Measurements from ENCODE around the gene SHC4. TPM values are rescaled to one million over a fixed set of nuclear protein-coding genes. Genes with fewer than 3 reads are reported as not detected.

SHC4 gene
- polyA plus RNA-seq, 1 of the 3 experiments (the other 2 are of a cell fraction), result 1.6 TPM

- Histone ChIP-seq H2AFZ (ENCODE audit: low read depth) (no peak overlapping the region), H3K27ac (ENCODE audit: low read depth in 2 of 2, low read length in 1 of 2) (no peak overlapping the region), H3K27me3 (ENCODE audit: insufficient read depth) (no peaks in the 10 kb centered on the region), H3K4me2 (no peak overlapping the region), H3K9me2 (no peaks in the 10 kb centered on the region), H3K79me2 (ENCODE audit: insufficient read depth) (no peaks in the 10 kb centered on the region), H4K20me1 (ENCODE audit: insufficient read depth) (no peaks in the 10 kb centered on the region), H3K4me1 (ENCODE audit: control insufficient read depth in 1 of 2, insufficient read depth in 2 of 2, low read depth in 1 of 2, low read length in 1 of 2) (no peaks in the 10 kb centered on the region; a peak in 1 of 4 replicates), H3K9ac (no peak overlapping the region), H3K36me3 (replicated peaks in 1 of 2; ENCODE audit: control insufficient read depth in 1 of 2, insufficient read depth in 2 of 2, low read length in 1 of 2) (no peaks in the 10 kb centered on the region), H3F3A (replicated peaks; ENCODE audit: insufficient read depth) (no peaks in the 10 kb centered on the region), H3K4me3 (ENCODE audit: low read depth in 2 of 2, low read length in 1 of 2) (no peak overlapping the region), H3K9me3 (no peaks in the 10 kb centered on the region)
- ChIA-PET POLR2A (no interaction called here), CTCF (interaction anchor here (1.3 kb wide), 1 partner anchor 42 kb away, joined by 5 read pairs; no protein-coding TSS in a partner anchor)
- TF ChIP-seq POLR2AphosphoS5 (IDR thresholded peaks at IDR 0.05; ENCODE audit: low read depth, low read length), result no peak
- TF ChIP-seq SMC3 (IDR thresholded peaks at IDR 0.05; ENCODE audit: low read depth, low read length), result no peak
- TF ChIP-seq NFIC (IDR thresholded peaks at IDR 0.05; ENCODE audit: borderline replicate concordance), result no peak
- TF ChIP-seq TEAD4 (IDR thresholded peaks at IDR 0.05; ENCODE audit: borderline replicate concordance, insufficient read depth), result no peak
- no peak for TF ChIP-seq TCF12 (IDR thresholded peaks at IDR 0.05)
- no peak for TF ChIP-seq USF2 (IDR thresholded peaks at IDR 0.05; ENCODE audit: borderline replicate concordance, low read depth, low read length)
- no peak for TF ChIP-seq MEF2A (IDR thresholded peaks at IDR 0.05; ENCODE audit: borderline replicate concordance, low read depth)
- TF ChIP-seq IRF3 (IDR thresholded peaks at IDR 0.05; ENCODE audit: low read depth, low read length), result no peak
- TF ChIP-seq RCOR1 (IDR thresholded peaks at IDR 0.05; ENCODE audit: low read length), result no peak
- no peak for TF ChIP-seq FOXM1 (IDR thresholded peaks at IDR 0.05; ENCODE audit: low read depth)
- TF ChIP-seq CTCF (IDR thresholded peaks at IDR 0.05), result no peak
- no peak for TF ChIP-seq GATA2 (CRISPR knock-in tag; IDR thresholded peaks at IDR 0.05)
- TF ChIP-seq CHD2 (IDR thresholded peaks at IDR 0.05; ENCODE audit: low read length, partially characterized antibody), result no peak
- TF ChIP-seq USF1 (IDR thresholded peaks at IDR 0.05; ENCODE audit: borderline replicate concordance, low read depth), result no peak
- no peak for TF ChIP-seq RAD21 (IDR thresholded peaks at IDR 0.05; ENCODE audit: low read length)
- TF ChIP-seq FOXJ3 (CRISPR knock-in tag; IDR thresholded peaks at IDR 0.05), result no peak
- WGBS (ENCODE audit: low lambda C conversion rate), result 76% methylated on average over 6 of the region's 6 CpGs
- no peak for DNase-seq
These were observed 121.2 kb downstream of the SHC4 start for GRCh38 chr15:48842501-48842900.
